OCI-M2 (cell line): ENCODE results near the gene SCAMP4.

Source experiments
- DNase-seq: peaks from one replicate; lab custom pipeline; 2025; ENCODE audit not compliant: unreplicated experiment; lab: John Stamatoyannopoulos, UW

Gene SCAMP4

GRCh38 chr19:1911098-1911497 lies 5.9 kb downstream of the SCAMP4 start:
- DNase-seq, result no peak

GRCh38 chr19:1911995-1912394 lies 6.8 kb downstream of the SCAMP4 start:
- DNase-seq, result no peak

GRCh38 chr19:1912760-1913505 lies 7.7 kb downstream of the SCAMP4 start:
- DNase-seq, result no peak

- no peak for DNase-seq
These were observed 8.8 kb downstream of the SCAMP4 start for GRCh38 chr19:1913781-1914577.

- no peak for DNase-seq
These were observed 9.7 kb downstream of the SCAMP4 start for GRCh38 chr19:1914826-1915341.

- DNase-seq, result no peak
These were observed 11.9 kb downstream of the SCAMP4 start for GRCh38 chr19:1917146-1917545.

- DNase-seq, result no peak
These were observed 12.7 kb downstream of the SCAMP4 start for GRCh38 chr19:1917926-1918325.

- DNase-seq, result no peak
These were observed 13.8 kb downstream of the SCAMP4 start for GRCh38 chr19:1918975-1919374.

- DNase-seq, result no peak
These were observed 15.4 kb downstream of the SCAMP4 start for GRCh38 chr19:1920644-1921043.

- no peak for DNase-seq
These were observed 16.1 kb downstream of the SCAMP4 start for GRCh38 chr19:1921326-1921725.

- DNase-seq, result no peak
These were observed 16.6 kb downstream of the SCAMP4 start for GRCh38 chr19:1921825-1922224.

- no peak for DNase-seq
These were observed 17.6 kb downstream of the SCAMP4 start for GRCh38 chr19:1922803-1923202.

- no peak for DNase-seq
These were observed 18.1 kb downstream of the SCAMP4 start for GRCh38 chr19:1923319-1923718.

GRCh38 chr19:1924320-1924961 lies 19.2 kb downstream of the SCAMP4 start:
- no peak for DNase-seq

GRCh38 chr19:1925544-1925943 lies 20.3 kb downstream of the SCAMP4 start:
- DNase-seq, result no peak

GRCh38 chr19:1929021-1929742 lies 24.0 kb downstream of the SCAMP4 start:
- DNase-seq, result peak; percentile 14

- no peak for DNase-seq
These were observed 26.2 kb downstream of the SCAMP4 start for GRCh38 chr19:1931445-1931844.

- no peak for DNase-seq
These were observed 27.2 kb downstream of the SCAMP4 start for GRCh38 chr19:1932395-1932794.

- DNase-seq, result no peak
These were observed 28.0 kb downstream of the SCAMP4 start for GRCh38 chr19:1933244-1933643.

- no peak for DNase-seq
These were observed 28.7 kb downstream of the SCAMP4 start for GRCh38 chr19:1933942-1934341.
